ENCODE measurements around the gene FUT2. TPM values are rescaled to one million over a fixed set of nuclear protein-coding genes. Genes with fewer than 3 reads are reported as not detected.

The FUT2 gene
- total RNA-seq, 1 donor from 2014 or later = not detected

DNA sequence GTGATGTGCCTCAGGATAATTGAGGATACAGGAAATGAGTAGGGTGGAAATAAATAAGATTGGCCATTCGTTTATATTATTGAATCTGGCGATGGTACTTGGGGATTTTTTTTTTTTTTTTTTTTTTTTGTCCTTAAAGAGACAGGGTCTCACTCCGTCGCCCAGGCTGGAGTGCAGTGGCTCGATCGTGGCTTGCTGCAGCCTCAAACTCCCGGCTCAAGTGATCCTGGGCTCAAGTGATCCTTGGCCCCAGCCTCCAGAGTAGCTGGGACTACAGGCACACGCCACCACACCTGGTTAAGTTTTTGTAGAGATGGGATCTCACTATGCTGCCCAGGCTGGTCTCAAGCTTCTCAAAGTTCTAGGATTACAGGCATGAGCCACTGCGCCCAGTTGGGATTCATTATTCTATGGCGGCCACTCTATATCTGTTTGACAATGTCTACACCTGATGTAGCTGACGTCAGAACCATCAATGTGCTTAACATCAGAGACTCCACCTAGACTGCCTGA lies 26.5 kb downstream of the FUT2 start:
- Histone ChIP-seq H3K27me3 (ENCODE audit: control insufficient read depth in 3 of 3, insufficient read depth in 3 of 3, low read length in 3 of 3) (no peaks in the 10 kb centered on the region), H3K9me3 (ENCODE audit: control insufficient read depth in 3 of 3, low read length in 3 of 3) (no peaks in the 10 kb centered on the region), H3K36me3 (ENCODE audit: control insufficient read depth in 3 of 3, insufficient read depth in 3 of 3, low read length in 3 of 3) (peaks cover 0 to 4% (median 0%) of the 10 kb centered on the region in 3 donors), H3K4me1 (ENCODE audit: control insufficient read depth in 3 of 3, insufficient read depth in 3 of 3, low read length in 3 of 3) (peaks cover 28 to 48% (median 34%) of the 10 kb centered on the region in 3 donors), H3K9ac (ENCODE audit: low read depth in 1 of 3, low read length in 3 of 3) (no peak overlapping the region), H3K27ac (ENCODE audit: low read depth, low read length) (no peak overlapping the region), H3K4me3 (ENCODE audit: low read length in 3 of 3) (no peak overlapping the region)

DNA sequence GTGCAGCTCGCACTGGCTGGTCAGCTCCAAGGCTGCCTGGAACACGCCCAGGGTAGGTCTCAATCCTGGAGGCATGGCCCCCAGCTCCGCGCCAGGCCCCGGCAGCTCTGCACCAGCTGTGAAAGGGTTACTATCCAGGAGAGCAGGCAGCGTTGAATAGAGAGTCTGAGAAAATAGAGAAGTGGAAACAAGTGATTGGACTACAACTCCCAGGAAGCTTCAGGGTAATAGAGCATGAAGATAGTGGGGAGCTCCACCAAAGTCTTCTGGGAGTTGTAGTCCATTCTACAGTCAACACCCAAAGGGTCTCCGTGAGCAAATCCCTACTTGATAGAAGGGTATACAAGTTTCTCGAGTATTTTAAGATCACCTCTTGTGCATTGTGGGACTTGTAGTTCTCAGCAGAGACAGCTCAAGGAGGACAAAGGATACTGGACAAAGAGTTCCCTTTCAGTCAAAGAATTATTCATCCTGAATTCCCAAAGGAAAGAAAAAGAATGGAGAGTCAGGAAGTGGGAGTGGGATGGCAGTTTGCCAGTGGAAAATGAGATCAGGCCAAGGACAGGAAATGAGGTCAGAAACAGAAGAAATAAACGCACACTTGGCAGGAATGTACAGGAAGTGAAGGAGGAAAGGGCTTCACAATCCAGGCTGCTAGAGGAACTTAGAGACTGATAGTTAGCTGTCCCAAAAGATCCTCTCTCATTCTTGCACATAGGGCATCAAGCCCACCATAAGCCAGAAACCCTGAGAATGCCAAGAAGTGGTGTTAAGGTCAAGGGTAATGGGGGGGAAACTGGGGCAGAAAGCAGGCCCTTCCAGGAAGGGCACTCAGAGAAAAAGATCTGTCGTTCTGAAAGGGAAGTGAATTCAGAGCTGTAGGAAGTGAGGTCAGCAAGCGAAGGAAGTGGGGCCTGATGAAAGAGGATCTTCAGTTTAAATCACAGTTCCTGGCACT lies 29.3 kb downstream of the FUT2 start:
- Histone ChIP-seq H3K36me3 (ENCODE audit: control insufficient read depth in 3 of 3, insufficient read depth in 3 of 3, low read length in 3 of 3) (peaks cover 0 to 2% (median 0%) of the 10 kb centered on the region in 3 donors), H3K4me1 (ENCODE audit: control insufficient read depth in 3 of 3, insufficient read depth in 3 of 3, low read length in 3 of 3) (peaks cover 13 to 26% (median 14%) of the 10 kb centered on the region in 3 donors), H3K27me3 (ENCODE audit: control insufficient read depth in 3 of 3, insufficient read depth in 3 of 3, low read length in 3 of 3) (no peaks in the 10 kb centered on the region), H3K9ac (ENCODE audit: low read depth in 1 of 3, low read length in 3 of 3) (peak overlapping the region in 1 of 3 donors; percentile 47), H3K27ac (ENCODE audit: low read depth, low read length) (peak overlapping the region; percentile 79), H3K9me3 (ENCODE audit: control insufficient read depth in 3 of 3, low read length in 3 of 3) (no peaks in the 10 kb centered on the region), H3K4me3 (ENCODE audit: low read length in 3 of 3) (peak overlapping the region in 1 of 3 donors; percentile 41)

DNA sequence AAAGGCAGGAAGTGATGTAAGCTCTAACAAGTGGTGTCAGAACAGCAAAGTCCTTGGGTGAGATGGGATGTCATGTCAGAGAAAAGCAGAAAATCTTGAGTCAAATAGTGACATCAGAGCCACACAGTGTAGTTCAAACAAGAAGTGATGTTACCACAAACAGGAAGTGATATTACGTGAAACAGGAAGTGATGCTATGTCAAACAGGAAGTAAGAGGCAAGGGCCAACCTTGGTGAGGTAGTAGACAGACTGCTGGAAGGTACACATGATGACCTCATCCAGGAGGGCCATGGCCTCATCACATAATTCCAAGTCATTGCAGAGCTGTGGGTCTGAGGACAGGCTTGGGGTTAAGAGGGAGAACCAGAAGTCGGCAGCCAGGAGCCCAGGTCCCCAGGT lies 30.8 kb downstream of the FUT2 start:
- H3K36me3 ChIP-seq (ENCODE audit: control insufficient read depth in 3 of 3, insufficient read depth in 3 of 3, low read length in 3 of 3) = peaks cover 0 to 2% (median 0%) of the 10 kb centered on the region in 3 donors

DNA sequence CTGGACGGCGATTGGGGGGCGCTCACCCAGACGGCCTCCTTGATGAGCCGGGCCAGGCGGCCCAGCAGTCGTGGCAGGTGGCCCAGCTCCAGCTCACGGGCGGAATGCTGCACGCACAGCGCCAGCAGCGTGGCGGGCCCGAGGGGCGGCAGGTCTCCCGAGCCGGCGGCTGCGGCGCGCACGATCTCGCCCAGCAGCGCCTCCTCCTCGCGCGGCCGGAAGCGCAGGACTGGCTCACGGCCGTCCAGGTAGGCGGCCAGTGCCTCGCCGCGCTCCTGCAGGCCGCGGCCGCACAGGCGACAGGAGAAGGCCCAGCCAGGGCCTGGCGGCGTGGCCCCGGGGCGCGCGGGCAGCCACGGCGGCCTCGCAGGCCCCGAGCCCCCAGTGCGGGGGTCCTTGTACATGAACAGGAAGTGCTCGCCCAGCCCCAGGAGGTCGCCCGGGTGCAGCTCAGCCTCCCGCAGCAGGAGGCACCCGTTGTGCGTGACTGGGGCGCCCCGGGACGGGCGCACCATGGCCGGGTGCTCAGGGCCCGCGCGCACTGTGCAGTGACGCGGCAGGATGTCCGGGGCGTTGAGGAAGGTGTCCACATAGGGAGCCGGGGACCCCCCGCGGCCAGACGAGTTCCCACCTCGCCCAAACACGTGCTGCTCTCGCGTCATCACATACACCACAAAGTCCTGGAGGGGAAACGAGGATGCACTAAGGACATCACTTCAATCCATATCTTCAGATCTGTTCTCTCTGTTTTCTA lies 33.3 kb downstream of the FUT2 start:
- H3K9ac ChIP-seq (ENCODE audit: low read depth in 1 of 3, low read length in 3 of 3) = no peak overlapping the region
- peaks cover 0 to 2% (median 2%) of the 10 kb centered on the region in 3 donors for H3K36me3 ChIP-seq (ENCODE audit: control insufficient read depth in 3 of 3, insufficient read depth in 3 of 3, low read length in 3 of 3)
- no peaks in the 10 kb centered on the region for H3K9me3 ChIP-seq (ENCODE audit: control insufficient read depth in 3 of 3, low read length in 3 of 3)
- H3K4me1 ChIP-seq (ENCODE audit: control insufficient read depth in 3 of 3, insufficient read depth in 3 of 3, low read length in 3 of 3) = peaks cover 7 to 12% (median 7%) of the 10 kb centered on the region in 3 donors
- H3K4me3 ChIP-seq (ENCODE audit: low read length in 3 of 3) = no peak overlapping the region
- no peak overlapping the region for H3K27ac ChIP-seq (ENCODE audit: low read depth, low read length)
- H3K27me3 ChIP-seq (ENCODE audit: control insufficient read depth in 3 of 3, insufficient read depth in 3 of 3, low read length in 3 of 3) = no peaks in the 10 kb centered on the region

More for the DNA sequence above, 30.8 kb downstream of the FUT2 start:
- Histone ChIP-seq H3K4me3 (ENCODE audit: low read length in 3 of 3) (no peak overlapping the region), H3K27me3 (ENCODE audit: control insufficient read depth in 3 of 3, insufficient read depth in 3 of 3, low read length in 3 of 3) (no peaks in the 10 kb centered on the region), H3K4me1 (ENCODE audit: control insufficient read depth in 3 of 3, insufficient read depth in 3 of 3, low read length in 3 of 3) (peaks cover 8 to 14% (median 9%) of the 10 kb centered on the region in 3 donors), H3K9me3 (ENCODE audit: control insufficient read depth in 3 of 3, low read length in 3 of 3) (no peaks in the 10 kb centered on the region), H3K9ac (ENCODE audit: low read depth in 1 of 3, low read length in 3 of 3) (no peak overlapping the region), H3K27ac (ENCODE audit: low read depth, low read length) (peak overlapping the region; percentile 79)

GRCh38 chr19:48731452-48731851 lies 35.7 kb downstream of the FUT2 start:
- H3K27me3 ChIP-seq (ENCODE audit: control insufficient read depth in 3 of 3, insufficient read depth in 3 of 3, low read length in 3 of 3) = no peaks in the 10 kb centered on the region
- H3K27ac ChIP-seq (ENCODE audit: low read depth, low read length) = no peak overlapping the region
- no peak overlapping the region for H3K9ac ChIP-seq (ENCODE audit: low read depth in 1 of 3, low read length in 3 of 3)
- peaks cover 0 to 2% (median 0%) of the 10 kb centered on the region in 3 donors for H3K36me3 ChIP-seq (ENCODE audit: control insufficient read depth in 3 of 3, insufficient read depth in 3 of 3, low read length in 3 of 3)
- H3K4me1 ChIP-seq (ENCODE audit: control insufficient read depth in 3 of 3, insufficient read depth in 3 of 3, low read length in 3 of 3) = no peaks in the 10 kb centered on the region
- no peaks in the 10 kb centered on the region for H3K9me3 ChIP-seq (ENCODE audit: control insufficient read depth in 3 of 3, low read length in 3 of 3)
- no peak overlapping the region for H3K4me3 ChIP-seq (ENCODE audit: low read length in 3 of 3)

GRCh38 chr19:48734625-48735024 lies 38.9 kb downstream of the FUT2 start:
- Histone ChIP-seq H3K36me3 (ENCODE audit: control insufficient read depth in 3 of 3, insufficient read depth in 3 of 3, low read length in 3 of 3) (peaks cover 0 to 2% (median 0%) of the 10 kb centered on the region in 3 donors), H3K9me3 (ENCODE audit: control insufficient read depth in 3 of 3, low read length in 3 of 3) (no peaks in the 10 kb centered on the region), H3K27ac (ENCODE audit: low read depth, low read length) (no peak overlapping the region), H3K4me1 (ENCODE audit: control insufficient read depth in 3 of 3, insufficient read depth in 3 of 3, low read length in 3 of 3) (peaks cover 4 to 11% (median 10%) of the 10 kb centered on the region in 3 donors), H3K9ac (ENCODE audit: low read depth in 1 of 3, low read length in 3 of 3) (no peak overlapping the region), H3K4me3 (ENCODE audit: low read length in 3 of 3) (no peak overlapping the region), H3K27me3 (ENCODE audit: control insufficient read depth in 3 of 3, insufficient read depth in 3 of 3, low read length in 3 of 3) (no peaks in the 10 kb centered on the region)

- no peak overlapping the region for H3K4me3 ChIP-seq (ENCODE audit: low read length in 3 of 3)
- H3K9me3 ChIP-seq (ENCODE audit: control insufficient read depth in 3 of 3, low read length in 3 of 3) = no peaks in the 10 kb centered on the region
- no peak overlapping the region for H3K9ac ChIP-seq (ENCODE audit: low read depth in 1 of 3, low read length in 3 of 3)
- peaks cover 0 to 2% (median 0%) of the 10 kb centered on the region in 3 donors for H3K36me3 ChIP-seq (ENCODE audit: control insufficient read depth in 3 of 3, insufficient read depth in 3 of 3, low read length in 3 of 3)
- H3K4me1 ChIP-seq (ENCODE audit: control insufficient read depth in 3 of 3, insufficient read depth in 3 of 3, low read length in 3 of 3) = peaks cover 8 to 15% (median 15%) of the 10 kb centered on the region in 3 donors
- H3K27ac ChIP-seq (ENCODE audit: low read depth, low read length) = no peak overlapping the region
- H3K27me3 ChIP-seq (ENCODE audit: control insufficient read depth in 3 of 3, insufficient read depth in 3 of 3, low read length in 3 of 3) = no peaks in the 10 kb centered on the region
These were observed 39.4 kb downstream of the FUT2 start for GRCh38 chr19:48735031-48735615.

GRCh38 chr19:48737360-48737998 lies 41.7 kb downstream of the FUT2 start:
- no peak overlapping the region for H3K9ac ChIP-seq (ENCODE audit: low read depth in 1 of 3, low read length in 3 of 3)
- no peaks in the 10 kb centered on the region for H3K9me3 ChIP-seq (ENCODE audit: control insufficient read depth in 3 of 3, low read length in 3 of 3)
- H3K36me3 ChIP-seq (ENCODE audit: control insufficient read depth in 3 of 3, insufficient read depth in 3 of 3, low read length in 3 of 3) = peaks cover 0 to 2% (median 0%) of the 10 kb centered on the region in 3 donors
- H3K27ac ChIP-seq (ENCODE audit: low read depth, low read length) = no peak overlapping the region
- H3K4me1 ChIP-seq (ENCODE audit: control insufficient read depth in 3 of 3, insufficient read depth in 3 of 3, low read length in 3 of 3) = peaks cover 14 to 27% (median 25%) of the 10 kb centered on the region in 3 donors
- no peak overlapping the region for H3K4me3 ChIP-seq (ENCODE audit: low read length in 3 of 3)
- no peaks in the 10 kb centered on the region for H3K27me3 ChIP-seq (ENCODE audit: control insufficient read depth in 3 of 3, insufficient read depth in 3 of 3, low read length in 3 of 3)
